Stimulated activated CD8-positive, alpha-beta memory T cell treated with anti-CD3 and anti-CD28 coated beads, Interleukin-12 subunit alpha, Interleukin-12 subunit beta, amount 100 ng/mL, for 4 hours (primary cell): Measurements from ENCODE around the gene WARS2.

Source experiments
- DNase-seq: peaks from one replicate; pipeline ENCODE4 v3.0.0-alpha.2; 2020; ENCODE audit warnings: low read depth

Gene WARS2

DNA sequence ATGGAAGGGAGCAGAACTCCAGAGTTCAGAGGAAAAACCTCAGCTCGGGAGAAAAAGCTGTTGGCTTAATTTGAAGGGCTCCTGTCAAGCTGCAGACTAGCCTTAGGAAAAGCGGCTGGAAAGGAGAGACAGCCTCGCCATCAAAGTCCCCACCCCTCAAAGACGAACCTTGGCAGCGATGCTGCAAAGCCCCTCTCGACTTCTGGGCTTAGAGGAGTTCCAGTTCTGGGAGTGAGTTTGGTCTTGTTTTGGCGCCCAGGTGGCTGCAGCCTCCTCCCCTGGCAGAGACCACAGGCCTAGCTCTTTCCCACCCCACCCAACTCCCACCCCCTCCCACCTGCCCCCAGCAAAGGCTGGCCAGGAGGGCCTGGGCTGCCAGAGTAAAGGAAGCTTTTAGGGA is 143.2 kb downstream of the WARS2 start:
- no peak for DNase-seq

DNA sequence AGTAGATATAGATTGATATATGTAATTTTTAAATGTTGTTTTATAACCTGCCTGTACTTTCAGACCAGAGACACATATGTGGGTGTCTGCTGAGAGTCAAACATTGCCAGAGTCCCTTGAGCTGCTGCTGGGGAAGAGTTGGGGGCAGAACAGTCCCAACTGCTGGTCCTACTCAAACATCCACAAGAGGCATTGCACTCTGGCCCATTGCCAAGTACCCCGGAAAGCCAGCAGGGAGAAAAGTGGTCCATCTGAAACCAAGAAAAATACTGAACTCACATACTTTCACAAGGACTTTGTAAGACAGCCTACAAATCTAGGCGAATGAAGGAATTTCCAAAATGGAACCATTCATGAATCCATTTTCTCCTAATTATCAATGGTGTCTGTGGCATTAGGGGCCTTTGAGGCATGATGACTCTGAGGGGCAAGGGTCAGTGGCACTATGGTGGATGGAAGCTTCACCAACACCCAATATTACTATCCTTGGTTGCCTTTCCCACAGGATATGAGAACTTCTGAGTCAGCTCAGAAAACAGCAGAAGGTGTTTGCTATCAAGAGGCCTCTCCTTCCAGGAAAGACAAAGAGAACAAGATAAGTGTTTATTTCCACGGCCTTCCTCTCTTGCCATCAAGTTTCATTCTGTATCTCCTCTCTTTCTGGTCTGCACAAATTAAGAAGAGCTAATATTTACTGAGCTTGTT is 145.0 kb downstream of the WARS2 start:
- no peak for DNase-seq

GRCh38 chr1:118993700-118994026 is 146.8 kb downstream of the WARS2 start:
- no peak for DNase-seq

DNA sequence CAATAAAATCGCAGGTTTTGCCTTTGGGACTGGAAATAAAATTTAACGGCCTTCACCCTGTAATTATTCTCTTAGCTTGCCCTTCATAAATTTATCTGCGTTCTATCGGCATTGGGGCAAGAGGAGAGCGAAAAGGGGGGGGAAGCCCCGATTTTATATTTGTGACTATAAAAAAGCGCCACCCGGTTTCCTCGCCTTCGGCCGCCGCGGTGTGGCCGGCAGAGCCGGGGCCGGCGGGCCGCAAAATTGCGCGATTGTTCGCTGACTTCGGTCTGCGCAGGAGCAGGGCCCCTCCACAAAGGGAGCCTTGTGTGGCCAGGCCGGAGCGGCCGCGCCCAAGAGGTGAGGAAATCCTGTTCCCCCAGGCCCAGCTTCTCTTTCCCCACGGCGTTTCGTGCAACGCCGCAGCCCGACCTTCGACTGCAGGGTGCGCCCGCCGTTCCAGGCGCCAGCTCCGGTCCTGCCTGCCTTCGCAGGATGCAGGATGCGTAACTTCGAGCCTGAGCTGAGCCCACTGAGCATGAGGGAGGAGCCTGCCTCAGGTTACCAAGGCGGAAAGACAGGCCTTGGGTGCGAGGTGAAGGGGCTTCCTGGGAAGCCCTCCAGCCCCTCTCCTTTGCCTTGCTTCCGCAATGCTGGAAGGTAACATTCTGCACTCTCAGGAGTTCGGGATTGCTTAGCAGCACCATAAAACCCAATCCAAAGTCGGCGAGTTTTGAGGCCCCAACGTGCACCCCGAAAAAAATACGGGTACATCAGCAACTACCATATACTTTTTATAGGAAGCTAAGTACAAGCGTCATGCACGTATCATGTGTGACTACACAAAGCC is 147.4 kb downstream of the WARS2 start:
- no peak for DNase-seq

DNA sequence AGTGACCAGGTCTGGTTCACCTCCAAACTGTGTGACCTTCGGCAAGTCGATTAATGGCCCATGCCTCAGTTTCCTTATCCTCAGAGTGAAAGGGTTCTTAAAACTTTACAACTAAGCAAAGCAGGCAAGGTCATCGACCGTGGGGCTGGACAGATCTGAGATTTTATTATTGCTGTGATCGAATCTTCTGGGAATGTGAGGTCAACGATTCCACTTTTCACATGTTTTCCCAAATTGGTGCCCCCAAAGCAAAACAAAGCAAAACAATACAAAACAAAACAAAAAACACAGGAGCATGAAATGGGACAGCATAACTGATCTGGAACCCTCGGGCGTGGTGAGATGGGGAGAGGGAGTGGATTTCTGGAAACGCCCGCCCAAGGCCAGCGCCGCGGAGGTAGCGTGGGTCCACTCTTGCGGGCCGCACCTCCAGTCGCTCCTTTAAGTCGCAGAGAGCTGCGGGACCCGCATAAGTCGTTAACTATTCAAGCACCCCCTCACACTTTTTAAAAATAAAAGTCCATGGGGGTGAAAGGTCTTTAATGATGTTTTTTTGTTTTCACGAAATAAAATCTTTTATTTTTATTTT is 148.1 kb downstream of the WARS2 start:
- DNase-seq: no peak

DNA sequence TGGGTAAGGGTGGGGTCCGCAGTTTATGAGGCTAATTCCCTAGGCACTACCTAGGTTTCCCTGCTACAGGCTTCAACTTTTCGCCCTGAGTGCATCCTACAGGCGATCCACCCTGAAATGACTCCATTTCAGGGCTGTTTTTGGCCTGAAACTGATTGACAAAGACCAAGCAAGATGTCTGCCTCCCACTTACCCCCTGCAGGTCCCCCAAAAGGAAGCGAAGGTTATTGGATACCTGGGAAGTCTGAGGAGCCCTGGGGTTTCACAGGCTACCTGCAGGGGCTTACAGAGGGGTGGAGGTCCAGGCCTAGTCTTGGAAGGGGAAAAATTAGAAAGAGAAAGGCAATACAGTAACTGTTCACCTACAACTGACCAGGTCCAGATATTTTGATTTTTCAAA is 149.0 kb downstream of the WARS2 start:
- DNase-seq: no peak

DNA sequence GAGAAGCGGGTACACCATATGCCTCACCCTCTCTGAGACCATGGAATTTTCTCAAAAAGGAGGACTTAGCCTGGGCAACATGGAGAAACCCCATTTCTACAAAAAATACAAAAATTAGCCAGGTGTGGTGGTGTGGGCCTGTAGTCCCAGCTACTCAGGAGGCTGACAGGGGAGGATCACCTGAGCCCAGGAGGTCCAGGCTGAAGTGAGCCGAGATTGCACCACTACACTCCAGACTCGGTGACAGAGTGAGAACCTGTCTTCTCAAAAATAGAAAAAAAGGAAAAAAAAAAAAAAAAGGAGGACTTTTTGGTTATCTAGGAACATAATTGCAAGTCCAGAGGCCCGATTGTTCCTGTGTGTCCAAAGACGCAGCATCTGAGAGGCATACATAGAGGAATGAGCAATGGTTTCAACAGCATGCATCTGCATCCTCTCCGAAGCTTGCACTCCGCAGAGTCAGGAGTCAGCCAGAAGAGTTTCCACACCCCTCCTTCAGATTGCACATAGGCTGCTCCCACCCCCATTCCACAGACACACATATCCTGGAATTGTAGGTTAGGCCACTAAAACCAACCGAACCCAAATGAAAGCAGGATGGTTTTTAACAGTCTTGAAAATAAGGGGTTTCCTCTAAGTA is 149.8 kb downstream of the WARS2 start:
- no peak for DNase-seq

DNA sequence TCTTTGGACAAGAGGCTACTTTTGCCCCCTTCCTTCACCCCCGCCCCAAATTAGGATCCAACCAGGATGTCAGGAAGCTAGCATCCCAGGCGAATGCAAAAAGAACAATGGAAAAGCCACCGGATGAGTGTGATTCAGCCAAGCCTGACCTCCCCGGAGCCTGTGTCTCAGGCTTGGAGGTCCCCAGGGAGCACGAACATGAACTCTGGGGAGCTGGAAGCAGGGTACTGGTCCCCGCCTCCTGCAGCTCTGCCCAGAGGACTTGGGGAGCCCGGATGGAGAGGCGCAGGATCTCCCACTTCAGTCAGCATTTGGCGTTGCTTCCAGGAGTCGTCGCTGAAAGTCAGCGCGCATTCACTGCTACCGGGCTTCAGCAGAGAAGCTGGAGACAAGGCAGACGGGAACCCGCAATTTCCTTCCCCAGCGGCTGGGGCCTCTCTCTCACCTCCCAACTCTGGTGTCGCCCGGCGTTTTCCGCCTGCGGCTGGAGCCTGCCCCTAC is 150.5 kb downstream of the WARS2 start:
- no peak for DNase-seq

- no peak for DNase-seq
Observed at GRCh38 chr1:118989006-118989815, 151.2 kb downstream of the WARS2 start.

DNA sequence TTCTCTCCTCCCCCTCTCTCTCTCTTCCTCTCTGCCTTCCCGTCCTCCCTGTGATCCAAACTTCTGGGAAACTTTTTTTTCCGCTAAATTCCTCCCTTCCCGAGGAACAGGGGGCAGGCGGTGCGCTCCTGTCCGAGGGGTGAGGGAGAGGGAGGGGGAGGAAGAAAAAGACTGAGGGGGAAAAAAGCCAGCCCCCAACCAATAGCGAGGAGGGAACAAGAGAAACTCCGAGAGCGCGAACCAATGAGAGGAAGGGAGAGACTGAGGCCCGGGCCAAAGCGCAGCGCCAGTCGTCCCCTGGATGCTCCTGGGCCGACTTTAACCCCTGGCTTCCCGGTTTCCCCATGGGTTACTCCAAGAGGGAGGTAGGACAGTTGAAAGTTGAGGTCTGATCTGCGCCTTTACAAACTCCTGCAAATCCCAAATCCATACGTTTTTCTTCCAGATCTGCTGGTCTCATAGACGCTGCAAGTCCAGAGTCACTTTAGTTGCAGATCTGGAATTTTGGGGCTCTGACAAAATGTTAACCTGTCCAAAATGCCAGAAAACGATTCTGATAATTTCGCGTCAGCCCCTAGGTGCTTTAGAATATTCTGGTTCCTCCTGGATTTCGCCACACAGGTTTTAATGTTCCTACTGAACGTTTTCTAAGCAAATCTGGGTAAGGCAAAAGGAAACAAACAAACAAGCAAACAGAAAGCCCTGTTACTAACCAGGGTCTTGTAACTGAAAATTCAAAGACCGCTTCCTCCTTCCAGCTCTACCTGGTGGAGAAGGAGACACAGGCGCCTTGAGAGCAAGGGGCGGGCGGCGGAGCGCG is 152.1 kb downstream of the WARS2 start, which contains the start of gene TBX15:
Gene TBX15, minus strand, starts transcription at position 158 of the 820 bp plus-strand sequence. CDS start 548 bp downstream, outside the sequence.
- no peak for DNase-seq

DNA sequence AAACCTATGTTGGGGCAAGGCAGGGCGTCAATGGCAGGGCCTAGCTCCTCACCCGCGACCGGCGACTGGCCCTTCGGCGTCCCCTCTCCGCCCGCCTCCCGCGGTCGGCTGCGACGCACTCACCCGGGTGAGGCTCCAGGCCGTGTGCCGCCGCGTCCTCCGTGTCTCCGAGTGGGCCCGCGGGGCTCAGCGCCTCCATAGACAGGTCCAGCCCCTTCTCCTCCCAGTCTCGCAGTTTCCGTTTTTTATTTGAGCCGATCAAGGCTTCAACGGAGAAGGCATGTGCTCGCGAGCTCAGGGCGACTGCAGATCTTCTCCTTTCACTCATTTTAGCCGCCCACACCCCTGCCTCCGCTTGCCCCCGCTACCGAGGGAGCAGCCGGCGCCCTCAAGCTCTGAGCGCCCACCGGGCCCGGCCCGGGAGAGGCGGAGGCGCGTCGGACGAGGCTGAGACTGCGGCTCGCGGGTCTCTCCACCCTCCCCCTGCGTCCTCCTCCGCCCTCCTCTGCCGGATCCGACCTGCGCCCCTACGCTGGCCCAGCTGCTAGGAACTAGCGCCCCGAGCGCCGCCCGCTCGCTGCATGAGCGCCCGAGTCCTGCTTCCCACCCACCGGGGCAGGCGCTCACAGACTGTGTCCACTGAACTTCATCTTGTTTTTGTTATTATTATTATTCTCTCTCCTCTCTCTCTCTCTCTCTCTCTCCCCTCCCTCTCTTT is 152.8 kb downstream of the WARS2 start:
- no peak for DNase-seq

DNA sequence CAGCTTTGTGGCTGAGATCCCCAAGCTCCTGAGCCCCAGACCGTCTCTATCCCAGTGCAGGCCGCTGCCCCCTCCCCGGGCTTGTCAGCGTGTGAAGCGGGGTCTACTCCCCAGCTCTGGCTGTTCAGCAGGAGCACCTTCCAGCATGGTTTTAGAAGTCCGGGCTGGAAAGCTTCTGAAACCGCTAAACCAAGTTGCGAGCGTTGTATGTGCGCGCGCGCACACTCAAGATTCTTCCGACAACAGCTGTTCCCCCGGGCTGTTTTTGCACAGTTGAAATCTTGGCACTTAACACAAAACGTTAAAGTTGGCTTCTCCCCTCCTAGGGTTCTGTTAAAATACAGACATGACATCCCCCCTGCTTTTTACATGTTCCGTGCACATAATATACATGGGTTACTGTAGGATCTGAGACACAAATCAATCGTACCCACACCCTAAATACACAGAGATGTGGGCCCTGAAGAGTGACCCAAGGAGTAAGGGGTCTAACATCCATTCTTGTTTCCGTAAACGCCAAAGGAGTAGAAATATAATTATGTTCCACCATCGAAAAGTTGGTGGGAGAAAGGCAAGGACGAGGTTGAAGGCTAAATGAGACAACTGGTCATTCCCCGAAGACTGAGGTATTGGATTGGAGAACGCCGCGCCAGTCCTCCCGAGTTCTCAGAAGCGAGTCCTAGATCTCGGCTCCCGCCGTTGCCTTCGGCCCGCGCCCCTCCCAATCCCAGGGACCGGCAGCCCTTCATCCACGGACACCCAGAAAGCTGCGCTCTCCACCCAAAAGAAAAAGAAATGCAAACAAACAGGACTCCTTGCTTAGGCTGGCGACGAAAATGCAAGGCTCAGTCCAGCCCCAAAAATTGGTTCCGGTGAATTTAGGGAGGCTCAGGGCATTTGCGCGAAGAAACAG is 153.6 kb downstream of the WARS2 start:
- DNase-seq: no peak

DNA sequence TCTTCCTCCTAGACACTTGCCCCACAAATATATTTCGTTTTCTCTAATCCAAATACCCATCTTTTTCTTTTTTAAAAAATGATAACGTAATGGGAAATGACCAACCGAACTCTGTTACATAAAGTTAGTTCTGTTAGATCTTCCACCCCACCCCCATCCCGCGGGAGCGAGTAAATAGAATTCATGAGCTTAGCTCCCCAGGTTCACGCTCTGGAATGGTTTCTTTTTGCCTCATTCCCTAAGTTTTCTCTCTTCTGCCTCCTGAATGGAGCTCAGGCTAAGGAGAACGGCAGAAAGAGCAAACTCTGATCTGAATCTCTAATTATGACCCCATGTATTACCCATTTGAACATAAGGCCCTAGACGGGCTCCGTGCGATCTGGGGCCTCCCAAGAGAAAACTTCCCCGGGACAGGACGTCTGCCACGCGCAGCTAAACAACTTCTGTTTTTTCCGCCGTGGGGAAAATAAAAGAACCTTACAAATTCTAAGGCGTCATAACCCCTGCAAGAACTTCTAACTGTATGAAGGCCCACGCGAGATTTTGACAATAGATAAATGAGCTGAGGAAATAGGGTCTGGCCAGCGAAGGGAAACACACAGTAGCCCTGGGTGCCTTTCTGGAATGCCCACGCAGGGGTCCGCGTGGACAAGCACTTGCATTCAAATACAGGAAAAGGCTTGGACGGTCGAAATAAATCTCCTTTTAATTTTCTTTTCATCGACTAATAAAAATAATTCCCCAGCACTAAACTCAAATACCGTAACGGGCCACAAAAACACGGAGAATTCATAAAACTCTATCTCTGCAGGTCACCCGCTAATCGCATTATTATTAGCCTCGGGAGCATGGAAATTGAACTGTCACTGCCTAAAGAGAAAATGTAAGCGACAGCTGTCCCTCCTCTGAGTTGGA is 154.6 kb downstream of the WARS2 start:
- no peak for DNase-seq

GRCh38 chr1:118984722-118985639 is 155.5 kb downstream of the WARS2 start:
- DNase-seq: no peak

GRCh38 chr1:118984086-118984721 is 156.2 kb downstream of the WARS2 start:
- no peak for DNase-seq

DNA sequence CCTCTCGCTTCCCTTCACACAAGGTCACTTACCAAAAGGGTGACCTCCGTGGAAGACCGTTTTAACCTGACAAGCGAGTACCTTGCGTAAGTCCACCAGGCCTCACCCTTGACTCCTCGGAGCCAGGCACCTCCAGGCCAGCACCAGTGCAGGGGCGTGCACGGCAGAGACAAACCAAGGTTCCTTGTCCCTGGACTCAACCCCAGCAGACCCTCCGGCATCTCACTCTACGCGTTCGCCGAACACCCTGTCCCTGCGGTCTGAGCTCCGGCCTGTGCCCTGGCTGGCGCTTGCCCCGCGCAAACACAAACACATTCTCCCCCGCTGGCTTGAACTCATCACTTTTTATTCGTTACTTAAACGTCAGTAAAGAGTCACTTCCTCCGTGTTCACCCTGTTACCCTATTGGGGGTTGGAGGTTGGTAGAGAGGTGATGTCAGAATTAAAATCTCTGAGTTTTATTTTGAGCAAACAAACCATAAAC is 156.9 kb downstream of the WARS2 start:
- DNase-seq: no peak
